ENCODE measurements around the gene OPRL1. TPM values are rescaled to one million over a fixed set of nuclear protein-coding genes. Genes with fewer than 3 reads are reported as not detected.

OPRL1 gene
- total RNA-seq, 4 donors from 2014 or later = 0.21 to 1.5 (median 0.71) TPM

DNA sequence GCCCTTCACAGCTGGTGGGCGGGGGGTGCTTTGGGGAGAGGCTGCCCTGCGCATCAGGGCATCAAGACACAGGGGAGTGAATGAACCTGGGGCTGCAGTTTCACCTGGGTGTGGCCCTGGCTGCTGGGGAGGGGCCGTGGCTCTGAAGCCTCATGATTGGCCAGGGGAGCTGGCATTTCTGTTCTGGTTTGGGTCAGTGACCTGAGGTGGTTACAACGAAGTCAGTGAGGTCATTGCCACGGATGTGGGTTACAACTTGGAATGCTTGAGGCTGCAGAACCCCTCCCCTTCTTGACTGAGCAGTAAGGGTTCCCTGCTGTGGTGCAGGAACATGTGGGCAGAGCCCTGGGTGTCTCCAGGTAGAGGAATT lies 13.9 kb upstream of the OPRL1 start:
- TF ChIP-seq CTCF (IDR thresholded peaks at IDR 0.05) = no peak
- no peak overlapping the region for H3K27ac ChIP-seq
- peaks cover 0 to 39% (median 0%) of the 10 kb centered on the region in 3 donors for H3K36me3 ChIP-seq
- no peak overlapping the region for H3K4me3 ChIP-seq
- no peaks in the 10 kb centered on the region for H3K27me3 ChIP-seq
- DNase-seq (ENCODE audit: low spot score in 2 of 2) = no peak
- peaks cover 0 to 40% (median 20%) of the 10 kb centered on the region in 4 donors for H3K4me1 ChIP-seq
- 45 to 49% methylated on average over 5 of the region's 5 CpGs for WGBS, 2 donors
- H3K9me3 ChIP-seq = no peaks in the 10 kb centered on the region

- 65 to 66% methylated on average over 4 to 6 of the region's 6 CpGs for WGBS, 2 donors
- Histone ChIP-seq H3K27ac (no peak overlapping the region), H3K4me3 (no peak overlapping the region), H3K36me3 (peaks cover 0 to 50% (median 0%) of the 10 kb centered on the region in 3 donors), H3K27me3 (no peaks in the 10 kb centered on the region), H3K9me3 (no peaks in the 10 kb centered on the region), H3K4me1 (peaks cover 0 to 39% (median 20%) of the 10 kb centered on the region in 4 donors)
- DNase-seq (ENCODE audit: low spot score in 2 of 2) = no peak
- no peak for TF ChIP-seq CTCF (IDR thresholded peaks at IDR 0.05)
- no peak for TF ChIP-seq POLR2A (IDR thresholded peaks at IDR 0.05)
- no peak for TF ChIP-seq EP300 (IDR thresholded peaks at IDR 0.05)
These were observed 12.8 kb upstream of the OPRL1 start for GRCh38 chr20:64067005-64067632.

DNA sequence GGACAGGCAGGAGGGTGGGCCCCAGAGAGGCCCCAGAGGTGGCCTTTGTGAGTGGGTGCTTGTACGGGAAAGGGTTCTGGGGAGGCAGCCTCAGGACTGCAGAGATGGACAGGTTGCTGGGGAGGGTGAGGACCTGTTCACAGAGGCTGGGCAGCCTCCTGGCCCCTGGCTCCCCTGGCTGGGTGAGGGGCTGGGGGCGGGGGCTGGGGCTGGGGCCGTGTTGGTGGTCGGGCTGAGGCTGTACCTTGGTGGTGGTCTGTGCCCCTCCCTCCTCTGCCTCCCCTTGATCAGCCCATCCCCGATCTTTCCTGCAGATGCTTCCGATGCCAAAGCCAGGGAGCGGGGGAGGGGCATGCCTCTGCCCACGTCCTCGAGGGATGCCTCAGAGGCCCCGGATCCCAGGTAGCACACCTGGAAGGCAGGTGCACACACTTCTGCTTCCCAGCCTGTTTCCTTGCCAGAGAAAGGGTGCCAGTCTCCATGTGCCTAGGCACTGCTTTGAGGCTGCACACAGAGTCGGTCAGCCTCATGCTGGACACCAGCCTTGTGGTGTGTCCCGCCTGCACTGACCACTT lies 12.1 kb upstream of the OPRL1 start:
- Histone ChIP-seq H3K4me3 (no peak overlapping the region), H3K36me3 (peaks cover 0 to 57% (median 0%) of the 10 kb centered on the region in 3 donors), H3K4me1 (peaks cover 0 to 33% (median 17%) of the 10 kb centered on the region in 4 donors), H3K27ac (no peak overlapping the region), H3K9me3 (no peaks in the 10 kb centered on the region), H3K27me3 (no peaks in the 10 kb centered on the region)
- WGBS, 2 donors = 67 to 86% methylated on average over 3 to 8 of the region's 12 CpGs
- no peak for DNase-seq (ENCODE audit: low spot score in 2 of 2)
- no peak for TF ChIP-seq EP300 (IDR thresholded peaks at IDR 0.05)
- no peak for TF ChIP-seq CTCF (IDR thresholded peaks at IDR 0.05)
- no peak for TF ChIP-seq POLR2A (IDR thresholded peaks at IDR 0.05)

- H3K36me3 ChIP-seq = peaks cover 0 to 64% (median 0%) of the 10 kb centered on the region in 3 donors
- no peaks in the 10 kb centered on the region for H3K27me3 ChIP-seq
- 74 to 78% methylated on average over 12 of the region's 12 CpGs for WGBS, 2 donors
- TF ChIP-seq EP300 (IDR thresholded peaks at IDR 0.05) (no peak), CTCF (IDR thresholded peaks at IDR 0.05) (no peak), POLR2A (IDR thresholded peaks at IDR 0.05) (no peak)
- H3K4me3 ChIP-seq = no peak overlapping the region
- H3K9me3 ChIP-seq = no peaks in the 10 kb centered on the region
- DNase-seq (ENCODE audit: low spot score in 2 of 2) = no peak
- H3K4me1 ChIP-seq = peaks cover 0 to 32% (median 17%) of the 10 kb centered on the region in 4 donors
- no peak overlapping the region for H3K27ac ChIP-seq
These were observed 11.3 kb upstream of the OPRL1 start for GRCh38 chr20:64068386-64069208.

DNA sequence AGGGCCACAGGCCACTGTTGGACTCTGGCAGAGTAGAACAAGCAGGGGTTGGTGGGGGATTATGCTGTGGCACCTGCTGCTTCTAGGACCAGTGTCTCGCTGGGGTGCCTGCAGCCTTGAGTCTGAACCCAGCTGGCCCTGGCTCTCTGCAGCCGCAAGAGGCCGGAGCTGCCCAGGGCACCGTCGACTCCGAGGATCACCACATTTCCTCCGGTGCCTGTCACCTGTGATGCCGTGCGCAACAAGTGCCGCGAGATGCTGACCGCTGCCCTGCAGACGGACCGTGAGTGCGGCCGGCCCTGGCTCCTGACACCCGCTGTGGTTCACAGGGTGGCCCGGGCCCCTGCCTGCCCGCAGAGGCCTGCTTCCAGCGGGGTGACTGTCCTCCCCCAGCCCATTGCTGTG lies 10.7 kb upstream of the OPRL1 start:
- 83 to 89% methylated on average over 2 to 20 of the region's 20 CpGs for WGBS, 2 donors
- peaks cover 0 to 70% (median 0%) of the 10 kb centered on the region in 3 donors for H3K36me3 ChIP-seq
- no peak for TF ChIP-seq EP300 (IDR thresholded peaks at IDR 0.05)
- no peak for TF ChIP-seq POLR2A (IDR thresholded peaks at IDR 0.05)

More for the DNA sequence above, 10.7 kb upstream of the OPRL1 start:
- Histone ChIP-seq H3K27ac (no peak overlapping the region), H3K4me1 (peaks cover 0 to 26% (median 11%) of the 10 kb centered on the region in 4 donors), H3K27me3 (no peaks in the 10 kb centered on the region), H3K9me3 (no peaks in the 10 kb centered on the region), H3K4me3 (no peak overlapping the region)
- DNase-seq (ENCODE audit: low spot score in 2 of 2) = no peak

All from tibial nerve (tissue), 4 donors.